Type B pancreatic cell (in vitro differentiated cells): ENCODE results near the gene SURF4. TPM values are rescaled to one million over a fixed set of nuclear protein-coding genes. Genes with fewer than 3 reads are reported as not detected.

Experiments
- DNase-seq: peaks from one replicate; pipeline ENCODE4 v3.0.0; 2021; ENCODE audit warnings: mixed read lengths; ENCODE audit not compliant: unreplicated experiment; ENCODE audit errors: extremely low spot score
- H3K27ac Mint-ChIP-seq: 2 replicates; pipeline ENCODE4 v1.8.0; 2021; ENCODE audit warnings: mild to moderate bottlenecking, mixed read lengths
- H3K27me3 Mint-ChIP-seq: 2 replicates; pipeline ENCODE4 v1.8.0; 2021; ENCODE audit warnings: mixed read lengths
- H3K36me3 Mint-ChIP-seq: 2 replicates; pipeline ENCODE4 v1.8.0; 2021; ENCODE audit warnings: mixed read lengths
- H3K4me1 Mint-ChIP-seq: one replicate; pipeline ENCODE4 v1.8.0; 2021; ENCODE audit warnings: mixed read lengths; ENCODE audit not compliant: unreplicated experiment
- H3K4me3 Mint-ChIP-seq: 2 replicates; pipeline ENCODE4 v1.8.0; 2021; ENCODE audit warnings: mild to moderate bottlenecking, mixed read lengths
- H3K9me3 Mint-ChIP-seq: 2 replicates; pipeline ENCODE4 v1.8.0; 2021; ENCODE audit warnings: mixed read lengths
- total RNA-seq: library from RNA; stranded (reverse); gene quantifications from 2 replicates; pipeline ENCODE4 v1.2.1, GENCODE V29; 2021; ENCODE audit warnings: low replicate concordance
- TF ChIP-seq, protein P1 (sequence below): fragments of 200-600 bp; sonication (generic); conservative IDR thresholded peaks from 2 replicates; pipeline ENCODE4 v1.5.0; 2021; ENCODE audit warnings: antibody characterized with exemption, mild to moderate bottlenecking

SURF4 gene
- total RNA-seq, 1 donor from 2014 or later, result 173 TPM

DNA sequence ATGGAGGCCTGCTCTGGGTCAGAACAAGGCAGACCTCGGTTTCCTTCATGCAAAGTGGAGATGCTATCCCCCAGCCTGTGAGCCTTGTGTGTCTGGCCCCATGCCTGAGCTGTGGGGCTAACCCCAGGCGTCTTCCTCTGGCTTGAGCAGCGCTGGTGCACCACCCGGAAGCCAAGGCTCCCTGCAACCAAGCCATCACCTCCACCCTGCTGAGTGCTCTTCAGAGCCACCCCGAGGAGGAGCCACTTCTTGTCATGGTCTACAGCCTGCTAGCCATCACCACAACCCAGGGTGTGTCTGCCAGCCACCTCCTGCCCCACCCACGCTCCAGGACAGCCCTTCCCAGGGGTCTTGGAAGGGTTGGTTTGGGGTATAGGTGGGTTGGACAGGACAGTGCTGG lies 25.7 kb upstream of the SURF4 start:
- H3K36me3 Mint-ChIP-seq, result no peaks in the 10 kb centered on the region
- DNase-seq, result no peak
- H3K4me3 Mint-ChIP-seq, result no peak overlapping the region
- H3K4me1 Mint-ChIP-seq, result peaks cover under 1% of the 10 kb centered on the region
- H3K27ac Mint-ChIP-seq, result no peak overlapping the region
- TF ChIP-seq, protein P1, sequence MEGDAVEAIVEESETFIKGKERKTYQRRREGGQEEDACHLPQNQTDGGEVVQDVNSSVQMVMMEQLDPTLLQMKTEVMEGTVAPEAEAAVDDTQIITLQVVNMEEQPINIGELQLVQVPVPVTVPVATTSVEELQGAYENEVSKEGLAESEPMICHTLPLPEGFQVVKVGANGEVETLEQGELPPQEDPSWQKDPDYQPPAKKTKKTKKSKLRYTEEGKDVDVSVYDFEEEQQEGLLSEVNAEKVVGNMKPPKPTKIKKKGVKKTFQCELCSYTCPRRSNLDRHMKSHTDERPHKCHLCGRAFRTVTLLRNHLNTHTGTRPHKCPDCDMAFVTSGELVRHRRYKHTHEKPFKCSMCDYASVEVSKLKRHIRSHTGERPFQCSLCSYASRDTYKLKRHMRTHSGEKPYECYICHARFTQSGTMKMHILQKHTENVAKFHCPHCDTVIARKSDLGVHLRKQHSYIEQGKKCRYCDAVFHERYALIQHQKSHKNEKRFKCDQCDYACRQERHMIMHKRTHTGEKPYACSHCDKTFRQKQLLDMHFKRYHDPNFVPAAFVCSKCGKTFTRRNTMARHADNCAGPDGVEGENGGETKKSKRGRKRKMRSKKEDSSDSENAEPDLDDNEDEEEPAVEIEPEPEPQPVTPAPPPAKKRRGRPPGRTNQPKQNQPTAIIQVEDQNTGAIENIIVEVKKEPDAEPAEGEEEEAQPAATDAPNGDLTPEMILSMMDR, result no peak
- no peaks in the 10 kb centered on the region for H3K9me3 Mint-ChIP-seq
- H3K27me3 Mint-ChIP-seq, result peaks cover 5% of the 10 kb centered on the region

GRCh38 chr9:133400292-133400691 lies 24.4 kb upstream of the SURF4 start:
- peaks cover 10% of the 10 kb centered on the region for H3K27me3 Mint-ChIP-seq
- H3K4me1 Mint-ChIP-seq, result no peaks in the 10 kb centered on the region
- H3K9me3 Mint-ChIP-seq, result no peaks in the 10 kb centered on the region
- H3K4me3 Mint-ChIP-seq, result no peak overlapping the region
- no peak for DNase-seq
- H3K36me3 Mint-ChIP-seq, result no peaks in the 10 kb centered on the region
- H3K27ac Mint-ChIP-seq, result no peak overlapping the region
- TF ChIP-seq, protein P1, result no peak

DNA sequence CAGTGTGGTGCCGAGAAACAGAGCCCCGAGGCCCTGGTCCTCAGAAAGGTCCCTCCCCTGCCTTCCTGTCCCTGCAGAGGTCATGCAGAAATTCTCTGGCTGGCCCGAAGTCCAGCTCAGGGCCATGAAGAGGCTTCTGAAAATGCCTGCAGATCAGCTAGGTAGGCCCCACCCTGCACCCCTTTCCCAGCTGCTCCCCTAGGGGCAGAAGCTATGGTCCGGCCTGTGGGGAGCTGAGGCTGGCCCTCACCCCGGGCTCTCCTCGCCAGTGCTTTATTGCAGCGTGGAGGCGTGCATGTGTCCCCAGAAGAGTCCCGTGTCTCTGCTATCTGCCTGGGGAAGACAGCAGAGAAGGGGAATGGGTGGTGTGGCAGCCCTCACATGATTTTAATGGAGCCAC lies 22.0 kb upstream of the SURF4 start:
- DNase-seq, result no peak
- Mint-ChIP-seq H3K9me3 (no peaks in the 10 kb centered on the region), H3K4me3 (no peak overlapping the region), H3K27me3 (peaks cover 10% of the 10 kb centered on the region), H3K36me3 (no peaks in the 10 kb centered on the region), H3K27ac (no peak overlapping the region), H3K4me1 (no peaks in the 10 kb centered on the region)
- TF ChIP-seq, protein P1, result no peak

- no peaks in the 10 kb centered on the region for H3K4me1 Mint-ChIP-seq
- no peak overlapping the region for H3K27ac Mint-ChIP-seq
- H3K27me3 Mint-ChIP-seq, result peaks cover 10% of the 10 kb centered on the region
- no peaks in the 10 kb centered on the region for H3K9me3 Mint-ChIP-seq
- TF ChIP-seq, protein P1, result no peak
- no peak overlapping the region for H3K4me3 Mint-ChIP-seq
- no peaks in the 10 kb centered on the region for H3K36me3 Mint-ChIP-seq
- DNase-seq, result no peak
Observed at GRCh38 chr9:133397370-133397769, 21.5 kb upstream of the SURF4 start.

DNA sequence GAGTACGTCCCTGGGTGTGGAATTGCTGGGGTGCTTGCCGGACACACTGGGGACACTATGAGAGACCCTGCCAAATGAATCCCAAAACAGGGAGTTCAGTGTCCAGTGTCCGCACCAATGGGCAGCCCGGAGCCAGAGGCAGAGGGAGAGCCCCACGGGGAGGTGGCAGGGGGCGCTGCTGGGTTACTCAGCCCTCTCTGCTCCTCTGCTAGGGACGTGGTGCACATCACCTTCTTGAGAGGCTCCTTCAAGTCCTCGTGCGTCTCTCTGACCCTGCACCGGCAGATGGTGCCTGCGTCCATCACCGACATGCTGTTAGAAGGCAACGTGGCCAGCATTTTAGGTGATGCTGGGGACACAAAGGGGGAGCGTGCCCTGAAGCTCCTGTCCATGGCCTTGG lies 21.1 kb upstream of the SURF4 start:
- Mint-ChIP-seq H3K27ac (no peak overlapping the region), H3K27me3 (peaks cover 10% of the 10 kb centered on the region), H3K4me3 (no peak overlapping the region), H3K9me3 (no peaks in the 10 kb centered on the region), H3K36me3 (no peaks in the 10 kb centered on the region), H3K4me1 (no peaks in the 10 kb centered on the region)
- no peak for DNase-seq
- TF ChIP-seq, protein P1, result peak; percentile 44

- no peaks in the 10 kb centered on the region for H3K4me1 Mint-ChIP-seq
- no peaks in the 10 kb centered on the region for H3K36me3 Mint-ChIP-seq
- no peaks in the 10 kb centered on the region for H3K9me3 Mint-ChIP-seq
- no peak for DNase-seq
- TF ChIP-seq, protein P1, result no peak
- no peak overlapping the region for H3K4me3 Mint-ChIP-seq
- H3K27me3 Mint-ChIP-seq, result peaks cover 10% of the 10 kb centered on the region
- no peak overlapping the region for H3K27ac Mint-ChIP-seq
Observed at GRCh38 chr9:133394687-133395271, 18.9 kb upstream of the SURF4 start.
